ENCODE data around the gene DDX28. TPM values are rescaled to one million over a fixed set of nuclear protein-coding genes. Genes with fewer than 3 reads are reported as not detected.

DDX28 gene
- total RNA-seq (7.9 and 8.4 TPM in 2 replicates), polyA plus RNA-seq (12.5 and 14.9 TPM in 2 replicates), polyA minus RNA-seq (9.8 and 12.6 TPM in 2 replicates), Bru-seq, nascent RNA (percentile 74 among the genes with signal in this experiment), BruChase-seq, experiment 1, labeled RNA remaining after a 6-hour chase (percentile 34 among the genes with signal in this experiment), BruChase-seq, experiment 2, labeled RNA remaining after a 2-hour chase (percentile 59 among the genes with signal in this experiment)
- polyA plus RNA-seq (2011; cell fraction: cytosol; rRNA removed) = 12.8 and 13.6 TPM in 2 replicates
- polyA plus RNA-seq (2011; cell fraction: nucleus; rRNA removed) = 8.8 and 9.5 TPM in 2 replicates
- polyA plus RNA-seq (2012) = 8.5 and 9.5 TPM in 2 replicates
- 15.1 TPM for polyA minus RNA-seq (2011; cell fraction: cytosol; rRNA and poly(A)+ RNA removed)
- 9.4 and 10.4 TPM in 2 replicates for polyA minus RNA-seq (2011; cell fraction: nucleus; rRNA and poly(A)+ RNA removed)
- long read RNA-seq, transcript DDX28-201 (1 exons, 2,169 nt) = major isoform, 31 of 31 reads
- long read RNA-seq, partial matches to known transcripts = 0 of 31 reads
- long read RNA-seq, other reads (novel, unspliced or antisense) = 0 of 31 reads

DNA sequence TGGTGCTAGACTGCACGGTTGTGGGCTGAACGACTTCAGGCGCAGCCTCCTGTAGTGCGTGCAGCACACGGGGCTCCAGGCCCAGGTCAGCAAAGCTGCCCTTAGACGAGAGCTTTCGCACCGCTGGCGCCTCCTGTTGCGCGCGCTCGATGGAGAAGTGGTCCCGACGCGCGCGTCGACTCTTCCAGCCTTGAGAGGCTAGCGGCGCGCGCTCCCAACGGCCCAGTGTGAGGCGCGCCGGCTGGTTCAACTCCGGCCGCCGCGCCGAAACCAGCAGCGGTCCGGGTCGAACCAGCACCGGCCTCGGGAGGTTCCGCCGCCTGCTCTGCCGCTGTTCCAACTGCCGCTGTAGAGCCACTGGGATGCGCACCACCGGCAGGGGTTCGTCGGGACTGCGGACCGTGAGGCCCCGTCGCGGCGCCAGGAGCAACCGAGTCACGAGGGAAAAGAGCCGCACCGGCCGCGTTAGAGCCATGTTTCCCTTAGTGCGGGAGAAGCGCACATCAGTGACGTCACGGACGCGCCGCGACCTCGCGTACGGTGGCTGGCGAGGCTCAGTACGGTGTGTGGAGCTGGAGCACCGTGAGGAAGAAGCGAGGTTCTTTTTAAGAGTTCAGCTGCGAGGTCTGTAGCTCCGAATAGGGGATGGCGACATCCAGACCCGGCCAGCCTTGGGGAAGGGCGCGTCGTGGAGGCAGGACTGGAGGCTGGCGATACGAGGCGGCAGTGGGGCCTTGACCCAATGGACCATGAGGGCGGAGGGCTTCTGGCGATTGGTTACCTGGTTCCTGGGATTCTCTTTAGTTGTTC, at the start of gene DDX28, which contains the start of gene DUS2:
DDX28 (minus strand) TSS at position 505 of the 810 bp plus-strand sequence; CDS start at position 475, 30 bp downstream.
DUS2 (plus strand) TSS at position 557 of the 810 bp plus-strand sequence. CDS start 14,740 bp downstream, outside the sequence.
- ChIA-PET CTCF (interaction anchor here (0.5 to 2.3 kb wide), 8 partner anchors 11 to 255 kb away, joined by 3 to 13 read pairs (median 6); no protein-coding TSS in a partner anchor), POLR2A (interaction anchor here (0.6 to 0.9 kb wide), 2 partner anchors 17 to 62 kb away, joined by 3 read pairs; no protein-coding TSS in a partner anchor)
- H3K9me3 ChIP-seq (replicated peaks; ENCODE audit: control insufficient read depth, insufficient read depth, low read length) = no peaks in the 10 kb centered on the region
- peak within 1 kb of the TSS; percentile 75 for H2AFZ ChIP-seq (ENCODE audit: low read depth, low read length)
- TF ChIP-seq POLR2A (IDR thresholded peaks at IDR 0.05; ENCODE audit: low read depth, low read length) (peak; percentile 82), GATA2 (IDR thresholded peaks at IDR 0.05; ENCODE audit: insufficient read depth, insufficient read length, low read depth, low read length) (no peak), POLR2AphosphoS5 (IDR thresholded peaks at IDR 0.05; ENCODE audit: insufficient read depth, low read depth, low read length) (peak; percentile 95), JUN (IDR thresholded peaks at IDR 0.05; ENCODE audit: borderline replicate concordance, insufficient read depth, insufficient read length, low read depth) (peak; percentile 32), MYC (IDR thresholded peaks at IDR 0.05; ENCODE audit: low read depth, low read length) (peak; percentile 96), CTCF (IDR thresholded peaks at IDR 0.05; ENCODE audit: extremely low read depth in 1 of 2, insufficient read depth in 1 of 2, low read depth in 1 of 2, low read length in 2 of 2) (no peak), EZH2 (IDR thresholded peaks at IDR 0.05; ENCODE audit: borderline replicate concordance, low read depth, low read length, severe bottlenecking) (no peak), MAX (IDR thresholded peaks at IDR 0.05; ENCODE audit: insufficient read depth, insufficient read length) (peak; percentile 86), FOS (IDR thresholded peaks at IDR 0.05; ENCODE audit: borderline replicate concordance, insufficient read depth, low read length) (no peak)
- H3K4me1 ChIP-seq (ENCODE audit: control insufficient read depth, extremely low read depth, insufficient read depth, low read length) = peaks cover 14% of the 10 kb centered on the region
- peaks cover 0 to 2% of the 10 kb centered on the region in 2 experiments for H3K36me3 ChIP-seq (ENCODE audit: control insufficient read depth in 2 of 2, extremely low read depth in 1 of 2, insufficient read depth in 2 of 2, low read length in 2 of 2)
- no peaks in the 10 kb centered on the region for H3K9me1 ChIP-seq (replicated peaks; ENCODE audit: control insufficient read depth, extremely low read depth, insufficient read depth, low read length)
- peak; percentile 95 for DNase-seq (ENCODE audit: low read depth, low spot score)
- peaks cover 28% of the 10 kb centered on the region for H3K79me2 ChIP-seq (ENCODE audit: control insufficient read depth, insufficient read depth, low read length)
- dilution Hi-C loops (cut with MboI; ENCODE audit: extremely low pct_ligation_motif_present, low sequenced_read_pairs) (no loop called here), intact Hi-C loops (cut with micrococcal nuclease) (loop anchor here (1.0 to 2.0 kb wide), 2 partner anchors 30 to 62 kb away; partner anchors contain the start of gene NFATC3)
- peak within 1 kb of the TSS; percentile 90 for H3K9ac ChIP-seq (replicated peaks; ENCODE audit: extremely low read depth, insufficient read depth, low read length)
- H3K27me3 ChIP-seq (ENCODE audit: control insufficient read depth in 2 of 2, insufficient read depth in 2 of 2, low read length in 2 of 2) = no peaks in the 10 kb centered on the region
- H3K27ac ChIP-seq (ENCODE audit: insufficient read depth, low read depth, low read length) = peak within 1 kb of the TSS; percentile 56
- TSS peak; percentile 56 for BruUV-seq (replicated peaks)
- no peaks in the 10 kb centered on the region for H4K20me1 ChIP-seq (replicated peaks; ENCODE audit: control insufficient read depth, extremely low read depth, insufficient read depth, low read length)
- peak; percentile 73 for FAIRE-seq
- H3K4me3 ChIP-seq (replicated peaks in 1 of 3; ENCODE audit: insufficient read depth in 1 of 3, low read depth in 1 of 3, low read length in 3 of 3) = peak within 1 kb of the TSS; percentile 84 to 94 (median 92)
- H3K4me2 ChIP-seq (ENCODE audit: insufficient read depth, low read length) = peak within 1 kb of the TSS; percentile 90
